Upper lobe of left lung (tissue), 4 donors: Measurements from ENCODE around the gene BEND2.

Experiments used
- CTCF ChIP-seq, 6 experiments: fragments of 450-650 bp in 4 of 6; fragments of 200-600 bp in 2 of 6; sonication (generic) in 2 of 6; IDR thresholded peaks; one replicate each; pipeline ENCODE4 v1.5.1; 2016 to 2019; ENCODE audit warnings: antibody characterized with exemption in 6 of 6
- EP300 ChIP-seq, 4 donors: sonication (generic); formaldehyde crosslinking; IDR thresholded peaks; one replicate each; pipeline ENCODE4 v1.5.1; 2017; ENCODE audit warnings: antibody characterized with exemption in 4 of 4, control low read depth in 2 of 4
- POLR2A ChIP-seq, 4 donors: fragments of 450-650 bp; IDR thresholded peaks; one replicate each; pipeline ENCODE4 v1.5.1; 2016 to 2017; ENCODE audit warnings: antibody characterized with exemption in 4 of 4, mild to moderate bottlenecking in 2 of 4
- POLR2AphosphoS5 ChIP-seq, 2 donors: sonication (generic); formaldehyde crosslinking; IDR thresholded peaks; one replicate each; pipeline ENCODE4 v1.5.1; 2017; ENCODE audit warnings: antibody characterized with exemption in 2 of 2

GRCh38 chrX:18174209-18174608, 46.5 kb downstream of the BEND2 start:
- no peak for TF ChIP-seq CTCF (IDR thresholded peaks at IDR 0.05)
- no peak for TF ChIP-seq POLR2AphosphoS5 (IDR thresholded peaks at IDR 0.05)
- TF ChIP-seq EP300 (IDR thresholded peaks at IDR 0.05), result no peak
- TF ChIP-seq POLR2A (IDR thresholded peaks at IDR 0.05), result no peak
